RWPE1 (cell line): Measurements from ENCODE around the gene EFNA1.

ENCODE experiments used
- CTCF ChIA-PET: fragments of 350-600 bp; sonication (Branson Sonifier 250); formaldehyde crosslinking; extraction: SDS; loops from one replicate; lab custom pipeline; 2021; lab: Yijun Ruan, JAX
- POLR2A ChIA-PET: fragments of 400-600 bp; formaldehyde crosslinking; extraction: SDS; loops from one replicate; lab custom pipeline; 2020; ENCODE audit warnings: antibody characterized with exemption; ENCODE audit not compliant: low non-redundant PET; lab: Yijun Ruan, JAX
- DNase-seq: peaks from one replicate; pipeline ENCODE4 v3.0.0; 2012; ENCODE audit warnings: low spot score
- H3K27ac ChIP-seq: fragments of 450-650 bp; 2 replicates; pipeline ENCODE4 v1.5.1; 2017
- CTCF ChIP-seq: fragments of 450-650 bp; conservative IDR thresholded peaks from 2 replicates; pipeline ENCODE4 v1.5.1; 2017; ENCODE audit warnings: low read depth, mild to moderate bottlenecking

EFNA1 gene

GRCh38 chr1:155127105-155127966 lies at the start of gene EFNA1:
EFNA1 (plus strand) TSS chr1:155127876; CDS start chr1:155127978, 102 bp downstream.
- ChIA-PET CTCF (interaction anchor here (0.5 kb wide), 1 partner anchor 27 kb away, joined by 6 read pairs; no protein-coding TSS in a partner anchor), POLR2A (interaction anchor here (3.5 kb wide), 1 partner anchor 8 kb away, joined by 14 read pairs; the partner anchor contains the start of gene SLC50A1)
- no peak for TF ChIP-seq CTCF
- DNase-seq, result no peak
- H3K27ac ChIP-seq, result peak within 1 kb of the TSS; percentile 98

- DNase-seq, result peak; percentile 84
- POLR2A ChIA-PET, result interaction anchor here (0.8 kb wide), 1 partner anchor 8 kb away, joined by 3 read pairs; no protein-coding TSS in a partner anchor
- CTCF ChIA-PET, result interaction anchor here (0.5 to 1.4 kb wide), 7 partner anchors 13 to 268 kb away, joined by 3 to 6 read pairs (median 4); partner anchors contain the start of gene KRTCAP2
- no peak for TF ChIP-seq CTCF
- H3K27ac ChIP-seq, result peak within 1 kb of the TSS; percentile 36
Observed at GRCh38 chr1:155078469-155079209, 49.0 kb upstream of the EFNA1 start, which contains the start of gene EFNA3. EFNA3 (plus strand) TSS chr1:155078837; CDS start chr1:155078942, 105 bp downstream.

GRCh38 chr1:155079210-155079486 lies 48.5 kb upstream of the EFNA1 start:
- POLR2A ChIA-PET, result interaction anchor here (0.8 kb wide), 1 partner anchor 9 kb away, joined by 3 read pairs; no protein-coding TSS in a partner anchor
- CTCF ChIA-PET, result interaction anchor here (0.5 to 1.9 kb wide), 7 partner anchors 12 to 269 kb away, joined by 3 to 8 read pairs (median 4); partner anchors contain the start of gene KRTCAP2
- peak overlapping the region; percentile 36; the same call in 1 of the 2 replicates for H3K27ac ChIP-seq
- DNase-seq, result no peak
- TF ChIP-seq CTCF, result no peak

- ChIA-PET CTCF (interaction anchor here (0.5 to 1.9 kb wide), 10 partner anchors 9 to 644 kb away, joined by 3 to 8 read pairs (median 4); partner anchors contain the start of genes EFNA4 and KRTCAP2), POLR2A (interaction anchor here (0.8 kb wide), 1 partner anchor 9 kb away, joined by 3 read pairs; no protein-coding TSS in a partner anchor)
- no peak overlapping the region for H3K27ac ChIP-seq
- no peak for TF ChIP-seq CTCF
- no peak for DNase-seq
Observed at GRCh38 chr1:155079487-155080311, 48.0 kb upstream of the EFNA1 start.

GRCh38 chr1:155080312-155081228 lies 47.1 kb upstream of the EFNA1 start:
- ChIA-PET POLR2A (no interaction called here), CTCF (interaction anchor here (0.5 to 1.9 kb wide), 5 partner anchors 10 to 88 kb away, joined by 3 to 8 read pairs (median 4); partner anchors contain the start of gene EFNA4)
- no peak for TF ChIP-seq CTCF
- no peak for DNase-seq
- H3K27ac ChIP-seq, result no peak overlapping the region
